Lower lobe of right lung (tissue), 2 donors: ENCODE measurements around the gene METRN. TPM values are rescaled to one million over a fixed set of nuclear protein-coding genes. Genes with fewer than 3 reads are reported as not detected.

Experiments used
- ATAC-seq, 2 donors: fragments of 200-7000 bp; cut with Tn5 transposase; one replicate each; pipeline ENCODE4 v1.9.1; 2020 to 2022; ENCODE audit warnings: mild to moderate bottlenecking in 2 of 2, moderate library complexity in 2 of 2
- DNase-seq: peaks from one replicate; pipeline ENCODE4 v3.0.0-alpha.2; 2020
- H3K27ac ChIP-seq: fragments of 200-600 bp; one replicate; pipeline ENCODE4 v1.8.0; 2022
- H3K27me3 ChIP-seq: fragments of 200-600 bp; one replicate; pipeline ENCODE4 v1.8.0; 2022; ENCODE audit warnings: low read depth
- H3K36me3 ChIP-seq: fragments of 200-600 bp; one replicate; pipeline ENCODE4 v1.8.0; 2022; ENCODE audit warnings: mild to moderate bottlenecking
- H3K4me1 ChIP-seq: fragments of 200-600 bp; one replicate; pipeline ENCODE4 v1.8.0; 2022
- H3K4me3 ChIP-seq: fragments of 200-600 bp; one replicate; pipeline ENCODE4 v1.8.0; 2022; ENCODE audit warnings: mild to moderate bottlenecking
- H3K9me3 ChIP-seq: fragments of 200-600 bp; one replicate; pipeline ENCODE4 v1.8.0; 2022
- intact Hi-C: fragments of 100-400 bp; cut with DNase I; formaldehyde crosslinking; loops from one replicate; pipeline ENCODE4 v1.11.0; 2022
- total RNA-seq: library from RNA; stranded (reverse); fragmentation: NEBNext Ultra II Directional; extraction: Animal tissue kit (Norgen Biotek cat#: 25700); gene quantifications from one replicate; pipeline ENCODE4 v1.2.1, GENCODE V29; 2021
- TF ChIP-seq, protein P1 (sequence below): fragments of 200-600 bp; IDR thresholded peaks from one replicate; pipeline ENCODE4 v1.8.0; 2022; ENCODE audit warnings: antibody characterized with exemption, mild to moderate bottlenecking
- donor health status: DM: no; HTN: yes; CAD: no; lungs with severe emphysema.

The METRN gene
- total RNA-seq, 1 donor from 2014 or later, result 35.9 TPM

DNA sequence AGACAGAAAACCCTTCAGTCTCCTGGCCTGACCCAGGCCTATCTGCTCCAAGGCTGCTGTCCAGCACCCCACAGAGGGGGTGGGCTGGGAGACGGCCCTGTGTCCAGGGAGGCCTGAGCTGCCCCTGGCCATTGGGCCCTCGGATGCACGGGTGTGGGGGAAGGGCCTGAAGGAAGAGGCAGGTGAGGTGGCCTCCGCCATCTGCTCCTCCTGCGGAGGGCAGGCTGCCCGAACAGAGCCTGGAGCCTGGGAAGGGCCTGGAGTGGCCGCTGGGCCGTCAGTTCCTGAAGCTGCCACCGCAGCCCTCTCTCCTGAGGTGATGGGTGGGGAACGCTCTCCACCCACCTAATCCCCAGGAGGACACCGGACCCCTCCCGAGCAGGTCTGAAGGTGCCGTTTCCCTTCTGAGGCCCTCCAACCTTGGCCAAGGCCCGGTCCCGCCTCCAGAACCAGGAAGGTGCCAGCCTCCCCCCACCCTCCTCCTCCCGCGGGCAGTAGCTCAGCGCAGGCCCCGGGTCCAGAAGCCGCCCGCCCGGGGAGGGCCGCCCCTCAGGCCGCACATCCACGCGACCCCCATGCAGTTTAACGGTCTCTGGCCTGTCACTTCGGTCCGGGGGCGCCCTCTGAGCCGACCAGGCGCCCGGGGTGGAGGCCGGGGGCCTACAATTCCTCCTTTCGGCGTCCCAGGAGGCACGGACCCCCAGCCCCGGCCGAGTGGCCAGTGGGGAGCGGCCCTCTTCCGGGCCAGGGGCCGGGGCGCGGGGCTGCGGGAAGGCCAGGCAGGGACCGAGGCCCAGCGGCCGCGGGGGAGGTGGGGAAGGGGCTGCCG lies 10.2 kb upstream of the METRN start:
- Histone ChIP-seq H3K36me3 (no peaks in the 10 kb centered on the region), H3K27ac (no peak overlapping the region), H3K9me3 (no peaks in the 10 kb centered on the region), H3K4me3 (no peak overlapping the region), H3K4me1 (peaks cover 11% of the 10 kb centered on the region), H3K27me3 (peaks cover 91% of the 10 kb centered on the region)
- ATAC-seq, result no peak
- no peak for DNase-seq
- TF ChIP-seq, protein P1, sequence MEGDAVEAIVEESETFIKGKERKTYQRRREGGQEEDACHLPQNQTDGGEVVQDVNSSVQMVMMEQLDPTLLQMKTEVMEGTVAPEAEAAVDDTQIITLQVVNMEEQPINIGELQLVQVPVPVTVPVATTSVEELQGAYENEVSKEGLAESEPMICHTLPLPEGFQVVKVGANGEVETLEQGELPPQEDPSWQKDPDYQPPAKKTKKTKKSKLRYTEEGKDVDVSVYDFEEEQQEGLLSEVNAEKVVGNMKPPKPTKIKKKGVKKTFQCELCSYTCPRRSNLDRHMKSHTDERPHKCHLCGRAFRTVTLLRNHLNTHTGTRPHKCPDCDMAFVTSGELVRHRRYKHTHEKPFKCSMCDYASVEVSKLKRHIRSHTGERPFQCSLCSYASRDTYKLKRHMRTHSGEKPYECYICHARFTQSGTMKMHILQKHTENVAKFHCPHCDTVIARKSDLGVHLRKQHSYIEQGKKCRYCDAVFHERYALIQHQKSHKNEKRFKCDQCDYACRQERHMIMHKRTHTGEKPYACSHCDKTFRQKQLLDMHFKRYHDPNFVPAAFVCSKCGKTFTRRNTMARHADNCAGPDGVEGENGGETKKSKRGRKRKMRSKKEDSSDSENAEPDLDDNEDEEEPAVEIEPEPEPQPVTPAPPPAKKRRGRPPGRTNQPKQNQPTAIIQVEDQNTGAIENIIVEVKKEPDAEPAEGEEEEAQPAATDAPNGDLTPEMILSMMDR, result no peak
- intact Hi-C loops, result no loop called here

DNA sequence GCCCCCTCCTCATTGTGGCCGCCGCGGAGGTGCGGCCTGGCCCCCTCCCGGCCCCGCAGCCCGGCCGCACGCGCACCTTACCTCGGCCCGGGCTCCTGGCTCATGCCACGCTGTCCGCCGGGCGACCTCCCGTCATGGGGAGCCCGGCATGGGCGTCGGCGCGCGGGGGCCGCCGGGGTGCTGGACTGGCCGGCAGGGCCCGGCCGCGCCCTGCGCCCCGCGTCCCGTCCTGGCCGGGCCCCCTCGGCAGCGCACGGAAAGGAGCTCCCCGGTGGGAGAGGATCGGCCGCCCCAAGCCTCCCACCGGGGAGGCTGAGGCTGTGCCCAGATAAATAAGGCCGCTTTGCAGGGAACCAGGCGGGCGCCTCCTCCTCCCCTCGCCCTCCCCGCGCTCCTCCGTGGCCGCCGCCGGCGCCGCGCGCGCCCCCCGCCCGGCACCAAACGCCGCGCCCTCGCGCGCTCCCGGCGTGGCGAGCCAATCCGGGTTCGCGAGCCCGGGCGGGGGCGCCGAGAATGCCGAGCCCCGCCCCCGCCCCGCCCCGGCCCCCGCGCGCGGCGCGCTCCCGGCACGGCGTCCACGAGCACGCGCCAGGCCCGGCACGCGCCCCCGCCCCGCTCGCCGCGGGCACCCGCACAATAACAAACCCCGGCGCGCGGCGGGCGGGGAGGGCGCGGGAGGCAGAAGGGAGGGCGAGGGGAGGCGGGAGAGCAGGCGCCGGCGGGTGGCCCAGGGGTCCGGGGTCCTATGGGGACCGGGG lies 9.3 kb upstream of the METRN start, which contains the start of gene FBXL16:
Gene FBXL16, minus strand, starts transcription at position 371 of the 758 bp plus-strand sequence. CDS start 8,396 bp downstream, outside the sequence.
- ATAC-seq (no peak), DNase-seq (no peak)
- Histone ChIP-seq H3K36me3 (no peaks in the 10 kb centered on the region), H3K27me3 (peaks cover 91% of the 10 kb centered on the region), H3K4me3 (no peak within 1 kb of the TSS), H3K4me1 (peaks cover 11% of the 10 kb centered on the region), H3K27ac (no peak within 1 kb of the TSS), H3K9me3 (no peaks in the 10 kb centered on the region)
- intact Hi-C loops, result no loop called here
- TF ChIP-seq, protein P1, result no peak

DNA sequence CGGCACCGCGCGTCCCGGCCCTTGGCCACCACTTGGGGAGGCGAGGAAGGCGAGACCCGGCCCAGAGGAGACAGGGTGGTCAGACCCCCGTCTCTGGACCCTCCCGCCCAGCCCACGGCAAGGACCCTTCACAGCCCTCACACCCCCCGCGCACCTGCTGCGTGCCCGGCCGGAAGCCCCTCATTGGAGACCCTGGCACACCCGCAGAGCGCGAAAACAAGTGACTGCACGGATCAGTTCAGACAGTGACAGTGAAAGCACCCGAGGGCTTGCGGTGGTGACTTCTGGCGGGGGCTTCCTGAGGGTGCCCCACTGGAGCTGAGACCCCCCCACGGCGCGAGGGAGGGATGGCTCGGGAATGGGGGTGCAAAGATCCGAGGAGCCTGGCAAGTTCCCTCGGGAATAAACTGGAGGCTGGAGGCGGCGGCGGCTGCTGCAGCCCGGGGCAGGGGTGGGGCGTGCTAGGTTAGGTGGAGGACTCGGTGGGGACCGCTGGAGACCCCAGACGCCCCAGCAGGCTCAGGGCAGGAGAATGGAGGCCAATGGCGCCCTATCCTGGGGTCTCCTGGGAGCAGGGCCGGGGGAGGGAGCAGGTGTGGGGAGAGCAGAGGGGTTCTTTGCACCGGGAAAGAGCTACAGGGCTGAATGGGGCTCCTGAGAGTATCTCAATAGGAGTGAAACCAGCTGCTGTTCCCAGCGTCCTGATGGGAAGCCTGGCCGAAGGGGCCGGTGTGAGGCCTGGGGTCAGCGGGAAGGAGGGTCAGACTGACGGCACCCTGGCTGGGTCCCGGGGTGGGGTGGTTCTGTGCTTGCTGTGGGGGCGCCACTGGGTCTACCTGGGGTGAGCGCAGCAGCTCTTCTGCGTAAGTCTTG lies 8.5 kb upstream of the METRN start:
- DNase-seq (no peak), ATAC-seq (no peak)
- Histone ChIP-seq H3K4me3 (no peak overlapping the region), H3K4me1 (peaks cover 5% of the 10 kb centered on the region), H3K9me3 (no peaks in the 10 kb centered on the region), H3K36me3 (no peaks in the 10 kb centered on the region), H3K27ac (no peak overlapping the region), H3K27me3 (peaks cover 91% of the 10 kb centered on the region)
- TF ChIP-seq, protein P1, result no peak
- intact Hi-C loops, result no loop called here

DNA sequence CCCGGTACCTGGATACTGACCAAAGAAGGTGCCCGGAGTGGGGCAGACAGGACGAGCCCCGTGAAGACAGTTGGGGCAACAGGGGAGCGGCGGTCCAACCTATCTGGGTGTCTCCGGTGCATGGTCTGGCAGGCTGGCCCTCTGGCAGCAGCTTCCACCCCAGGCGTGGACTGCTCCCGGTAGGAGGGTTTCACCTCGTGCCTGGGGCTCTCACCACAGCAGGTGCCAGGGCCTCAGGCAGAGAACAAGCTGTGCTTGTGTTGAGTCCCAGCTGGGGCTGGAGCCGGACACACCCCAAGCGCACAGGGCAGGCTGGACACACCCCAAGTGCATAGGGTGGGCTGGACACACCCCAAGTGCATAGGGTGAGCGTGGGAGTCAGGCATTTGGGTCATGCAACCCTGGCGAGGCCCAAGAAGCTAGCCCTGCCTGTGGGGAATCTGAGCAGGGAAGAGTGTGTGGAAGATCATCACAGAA lies 7.8 kb upstream of the METRN start:
- Histone ChIP-seq H3K4me1 (peaks cover 5% of the 10 kb centered on the region), H3K27me3 (peaks cover 91% of the 10 kb centered on the region), H3K36me3 (no peaks in the 10 kb centered on the region), H3K9me3 (no peaks in the 10 kb centered on the region), H3K27ac (no peak overlapping the region), H3K4me3 (no peak overlapping the region)
- ATAC-seq (no peak), DNase-seq (no peak)
- TF ChIP-seq, protein P1, result no peak
- intact Hi-C loops, result no loop called here

DNA sequence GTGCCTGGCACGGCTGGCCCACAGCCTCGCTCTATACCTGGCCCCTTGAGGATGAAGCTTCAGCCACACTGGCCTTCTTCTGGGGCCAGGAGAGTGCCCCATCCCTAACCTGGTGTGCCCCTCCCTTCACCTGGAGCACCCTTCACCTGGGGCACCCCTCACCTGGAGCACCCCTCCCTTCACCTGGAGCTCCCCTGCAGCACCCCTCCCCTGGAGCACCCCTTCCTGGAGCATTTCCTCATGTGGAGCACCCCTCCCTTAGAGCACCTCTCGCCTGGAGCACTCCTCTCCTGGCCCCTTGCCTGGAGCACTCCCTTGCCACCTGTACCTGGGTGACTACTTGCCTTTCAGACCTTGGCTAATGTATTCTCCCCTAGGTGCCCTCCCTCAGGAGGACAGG lies 6.9 kb upstream of the METRN start:
- Histone ChIP-seq H3K27me3 (peaks cover 84% of the 10 kb centered on the region), H3K36me3 (no peaks in the 10 kb centered on the region)

More for the DNA sequence above, 6.9 kb upstream of the METRN start:
- intact Hi-C loops, result no loop called here
- Histone ChIP-seq H3K4me3 (no peak overlapping the region), H3K4me1 (peaks cover 5% of the 10 kb centered on the region), H3K27ac (no peak overlapping the region), H3K9me3 (no peaks in the 10 kb centered on the region)
- ATAC-seq (no peak), DNase-seq (no peak)
- TF ChIP-seq, protein P1, result no peak
